ENCODE data around the gene MICB. TPM values are rescaled to one million over a fixed set of nuclear protein-coding genes. Genes with fewer than 3 reads are reported as not detected.

The MICB gene
- total and polyA plus RNA-seq, 2 of the 8 experiments (the other 6 are each of a cell fraction or from before 2014, with no cell fraction given) = 16.2 to 25.3 TPM

- no peak overlapping the region for H3K9ac ChIP-seq (replicated peaks in 1 of 4; ENCODE audit: extremely low read depth in 1 of 4, low read depth in 3 of 4, low read length in 3 of 4)
- H2AK5ac ChIP-seq (ENCODE audit: low read depth, low read length) = no peak overlapping the region
- no peaks in the 10 kb centered on the region for H3K23me2 ChIP-seq (ENCODE audit: low read depth, low read length)
- no peaks in the 10 kb centered on the region for H3K36me3 ChIP-seq (ENCODE audit: control insufficient read depth in 2 of 4, insufficient read depth in 4 of 4, low read length in 3 of 4)
- no peak overlapping the region for H2AFZ ChIP-seq (ENCODE audit: low read length)
- peak in 1 of 2 experiments; percentile 23 for DNase-seq (ENCODE audit: low read depth in 1 of 2, low spot score in 2 of 2)
- no peaks in the 10 kb centered on the region for H3K79me2 ChIP-seq (ENCODE audit: control insufficient read depth in 1 of 2, insufficient read depth in 2 of 2, low read length in 2 of 2)
- H3K4me2 ChIP-seq (ENCODE audit: insufficient read depth in 1 of 2, low read depth in 2 of 2, low read length in 2 of 2) = no peak overlapping the region
- no peaks in the 10 kb centered on the region for H3K79me1 ChIP-seq (ENCODE audit: low read depth, low read length)
- FAIRE-seq = no peak
- no peak overlapping the region for H3K27ac ChIP-seq (ENCODE audit: low read depth, low read length)
- no peak overlapping the region for H3K14ac ChIP-seq (ENCODE audit: insufficient read length)
- ChIA-PET CTCF (ENCODE audit: partially characterized antibody) (interaction anchor here (0.9 to 1.3 kb wide), 2 partner anchors 35 to 79 kb away, joined by 3 to 4 read pairs; no protein-coding TSS in a partner anchor), POLR2A (ENCODE audit: partially characterized antibody) (interaction anchor here (1.3 to 2.5 kb wide), 2 partner anchors 15 to 64 kb away, joined by 4 to 10 read pairs; partner anchors contain the start of gene DDX39B)
- no peak overlapping the region for H2BK12ac ChIP-seq (ENCODE audit: low read depth, low read length)
- H3K18ac ChIP-seq (ENCODE audit: extremely low read depth, low read length) = no peak overlapping the region
- H3K9me3 ChIP-seq (ENCODE audit: insufficient read depth in 2 of 2, low read depth in 1 of 2, low read length in 1 of 2) = no peaks in the 10 kb centered on the region
- no peak overlapping the region for H3K4me3 ChIP-seq (ENCODE audit: extremely low read depth in 1 of 4, insufficient read depth in 2 of 4, low read depth in 3 of 4, low read length in 4 of 4)
- H3K23ac ChIP-seq (ENCODE audit: insufficient read length) = no peak overlapping the region
- no peak overlapping the region for H4K8ac ChIP-seq (ENCODE audit: extremely low read depth, insufficient read depth, low read length)
- no peak overlapping the region for H4K5ac ChIP-seq (ENCODE audit: insufficient read length, low read depth, low read length)
- TF ChIP-seq SRF (IDR thresholded peaks at IDR 0.05; ENCODE audit: low read depth, low read length) (no peak), EGR1 (IDR thresholded peaks at IDR 0.05; ENCODE audit: borderline replicate concordance, low read depth, low read length) (no peak), SIRT6 (IDR thresholded peaks at IDR 0.05; ENCODE audit: low read length) (no peak), POLR2AphosphoS5 (IDR thresholded peaks at IDR 0.05; ENCODE audit: low read depth, low read length) (no peak)
- H3K56ac ChIP-seq (replicated peaks; ENCODE audit: insufficient read length, low read depth, low read length) = no peak overlapping the region
- no peak overlapping the region for H2BK20ac ChIP-seq (ENCODE audit: low read length)
- no peaks in the 10 kb centered on the region for H3K4me1 ChIP-seq (replicated peaks in 1 of 4; ENCODE audit: control insufficient read depth in 3 of 4, insufficient read depth in 4 of 4, low read length in 3 of 4)
- no peak overlapping the region for H2BK5ac ChIP-seq (ENCODE audit: low read depth, low read length)
- peaks cover 0 to 2% (median 0%) of the 10 kb centered on the region in 4 experiments; a peak in 3 of 7 replicates for H3K27me3 ChIP-seq (replicated peaks in 1 of 4; ENCODE audit: control insufficient read depth in 3 of 4, extremely low read depth in 1 of 4, insufficient read depth in 3 of 4, low read length in 3 of 4)
- H2BK120ac ChIP-seq (replicated peaks; ENCODE audit: low read depth, low read length) = no peak overlapping the region
- H3K4ac ChIP-seq (replicated peaks; ENCODE audit: insufficient read length, low read depth, low read length) = no peak overlapping the region
- 90% methylated on average over 4 of the region's 4 CpGs; no CpG with 5 or more reads in 1 of the 2 experiments for WGBS, 2 experiments (ENCODE audit: extremely low coverage in 1 of 2, insufficient coverage in 1 of 2, insufficient read length in 1 of 2, insufficient replicate concordance in 2 of 2, low coverage in 1 of 2, low lambda C conversion rate in 2 of 2, missing lambda C conversion rate in 1 of 2)
- no peak overlapping the region for H2BK15ac ChIP-seq (ENCODE audit: low read length)
- H4K20me1 ChIP-seq (replicated peaks in 1 of 2; ENCODE audit: control insufficient read depth in 1 of 2, insufficient read depth in 2 of 2, low read length in 2 of 2) = no peaks in the 10 kb centered on the region
- no peak overlapping the region for H4K91ac ChIP-seq (replicated peaks; ENCODE audit: insufficient read length, low read length)
These were observed 20.4 kb upstream of the MICB start for GRCh38 chr6:31477521-31477920.
